ENCODE measurements around the gene RIN3.

RIN3 gene

DNA sequence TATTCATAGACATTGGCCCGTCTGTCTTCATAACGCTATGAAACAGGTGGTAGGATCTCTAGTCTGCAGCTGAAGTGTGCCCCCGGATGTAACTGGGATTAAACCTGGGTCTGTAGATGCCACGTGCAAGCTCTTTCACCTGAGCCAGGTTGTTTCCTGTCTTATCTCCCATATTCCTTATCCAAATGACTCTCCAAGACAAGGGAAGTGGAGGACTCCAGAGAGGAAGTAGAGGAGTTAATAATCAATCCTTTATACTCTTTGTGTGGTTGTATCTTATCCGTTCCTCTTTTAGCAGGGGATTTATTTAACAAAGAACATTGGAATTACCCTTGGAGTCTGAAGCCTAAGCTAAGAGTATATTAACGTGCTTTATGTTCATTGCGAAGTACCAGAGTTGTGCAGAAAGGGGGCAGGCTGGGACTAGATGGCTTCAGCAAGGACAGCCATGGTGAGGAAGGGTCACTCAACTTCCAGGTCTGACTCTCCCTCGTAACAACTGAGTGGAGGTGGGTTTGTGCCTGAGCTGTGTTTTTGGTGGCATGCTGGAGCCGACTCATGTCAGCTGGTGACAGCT lies 82.8 kb downstream of the RIN3 start:
- POLR2A ChIA-PET, result no interaction called here
- no peak for TF ChIP-seq ZNF384 (IDR thresholded peaks at IDR 0.05)
- TF ChIP-seq FOXM1 (IDR thresholded peaks at IDR 0.05; ENCODE audit: borderline replicate concordance), result no peak
- no peak for TF ChIP-seq ARNT (IDR thresholded peaks at IDR 0.05)
- no peak for TF ChIP-seq ELF4 (IDR thresholded peaks at IDR 0.05)
- TF ChIP-seq SUZ12 (IDR thresholded peaks at IDR 0.05), result no peak
- TF ChIP-seq LEF1 (IDR thresholded peaks at IDR 0.05; ENCODE audit: borderline replicate concordance), result no peak
- TF ChIP-seq TARDBP (IDR thresholded peaks at IDR 0.05), result no peak
- DNase-seq (ENCODE audit: extremely low spot score), result no peak
- CTCF ChIA-PET, result interaction anchor here (0.6 to 1.2 kb wide), 2 partner anchors 83 to 90 kb away, joined by 3 read pairs; no protein-coding TSS in a partner anchor

DNA sequence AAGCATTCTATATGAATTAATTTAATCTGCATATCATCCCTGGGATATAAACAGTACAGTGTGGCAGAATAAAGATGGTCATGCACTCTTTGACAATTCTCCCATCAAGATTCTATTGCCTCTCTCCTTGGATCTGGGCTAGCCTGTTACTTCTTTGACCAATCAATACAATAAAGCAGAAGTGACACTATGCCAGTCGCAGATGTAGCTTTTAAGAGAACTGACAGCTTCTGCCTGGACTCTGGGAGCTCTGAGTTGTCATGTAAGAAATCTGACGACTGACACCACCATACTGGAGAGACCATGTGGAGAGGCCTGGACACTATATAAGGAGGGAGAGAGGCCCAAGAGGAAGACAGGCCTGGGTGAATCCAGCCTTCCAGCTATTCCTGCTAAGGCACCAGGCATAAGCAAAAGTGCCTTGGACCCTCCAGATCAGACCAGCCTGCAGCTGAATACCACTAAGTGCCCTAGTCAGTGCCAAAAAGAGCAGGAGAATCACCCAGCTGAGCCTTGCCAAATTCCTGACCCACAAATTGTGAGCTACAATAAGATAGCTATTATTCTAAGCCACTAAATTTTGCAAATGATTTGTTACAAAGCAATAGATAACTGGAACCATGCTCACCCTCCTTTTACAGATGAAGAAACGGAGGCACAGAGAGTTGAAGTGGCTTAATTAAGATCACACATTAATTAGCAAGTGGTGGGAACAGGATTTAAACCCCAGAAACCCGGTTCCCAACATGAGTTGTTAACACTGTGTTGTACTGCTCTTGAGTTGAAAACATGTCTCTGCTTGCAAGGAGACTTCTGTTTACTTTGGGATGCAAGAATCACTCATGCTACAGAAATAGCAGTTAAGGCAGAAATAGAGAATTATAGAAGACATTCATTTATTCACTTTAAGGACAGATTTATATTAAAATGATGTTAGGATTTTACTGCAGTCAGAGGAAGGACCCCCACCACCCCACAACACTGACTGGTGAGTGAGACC lies 84.6 kb downstream of the RIN3 start:
- TF ChIP-seq CTBP1 (IDR thresholded peaks at IDR 0.05; ENCODE audit: borderline replicate concordance) (no peak), L3MBTL2 (conservative IDR thresholded peaks at IDR 0.05) (no peak), LEF1 (IDR thresholded peaks at IDR 0.05; ENCODE audit: borderline replicate concordance) (no peak)
- DNase-seq (ENCODE audit: extremely low spot score), result no peak
- CTCF ChIA-PET, result no interaction called here
- POLR2A ChIA-PET, result no interaction called here

DNA sequence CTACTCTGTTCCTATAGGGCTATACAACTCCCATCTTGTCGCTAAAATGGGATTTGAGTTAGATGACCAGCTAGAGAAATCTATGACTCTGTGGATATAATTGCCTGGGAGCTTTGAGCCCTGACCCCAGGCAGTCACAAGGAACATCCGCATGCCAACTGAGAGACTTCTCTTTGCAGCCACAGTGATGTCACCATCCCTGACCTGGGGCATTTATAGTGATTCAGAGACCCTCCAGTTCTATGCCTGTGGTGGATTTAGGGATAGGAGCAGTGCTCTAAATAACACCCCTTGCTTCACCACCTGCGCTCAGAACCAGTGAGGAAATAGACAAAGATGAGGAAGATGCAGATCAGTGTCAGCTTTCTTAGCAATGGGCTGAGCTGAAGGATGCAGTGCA lies 86.2 kb downstream of the RIN3 start:
- DNase-seq (ENCODE audit: extremely low spot score), result no peak
- CTCF ChIA-PET, result no interaction called here

GRCh38 chr14:92600318-92601053 lies 86.9 kb downstream of the RIN3 start:
- CTCF ChIA-PET, result no interaction called here

More for the DNA sequence above, 86.2 kb downstream of the RIN3 start:
- TF ChIP-seq LEF1 (IDR thresholded peaks at IDR 0.05; ENCODE audit: borderline replicate concordance) (no peak), NFRKB (IDR thresholded peaks at IDR 0.05) (no peak)
- POLR2A ChIA-PET, result no interaction called here

DNA sequence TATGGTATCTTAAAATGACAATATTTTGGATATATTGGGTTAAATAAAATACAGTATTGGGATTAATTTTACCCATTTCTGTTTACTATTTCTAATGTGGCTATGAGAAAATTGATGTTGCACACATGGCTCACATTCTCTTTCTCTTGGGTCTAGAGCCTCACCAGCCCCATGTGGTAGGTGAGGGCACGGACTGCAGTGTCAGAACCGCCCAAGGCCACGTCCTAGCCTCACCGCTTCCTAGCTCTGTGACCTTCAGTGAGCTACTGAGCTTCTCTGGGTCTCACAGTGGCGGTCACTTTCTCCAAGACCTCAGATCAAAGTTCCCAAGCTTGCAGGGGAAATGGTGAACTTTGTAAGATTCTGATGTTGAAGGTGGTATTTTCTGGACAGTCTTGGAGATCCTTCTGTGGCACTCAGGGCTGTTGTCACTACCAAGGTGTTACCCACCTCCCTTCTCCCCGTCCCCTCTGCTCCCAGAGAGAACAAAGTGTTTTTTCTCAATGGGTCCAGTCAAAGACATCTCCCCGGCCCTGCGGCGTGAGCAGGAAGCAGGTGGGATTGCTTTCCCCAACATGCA lies 87.6 kb downstream of the RIN3 start:
- ChIA-PET CTCF (interaction anchor here (1.2 kb wide), 1 partner anchor 12 kb away, joined by 4 read pairs; no protein-coding TSS in a partner anchor), POLR2A (no interaction called here)
- DNase-seq (ENCODE audit: extremely low spot score), result no peak
- TF ChIP-seq PKNOX1 (IDR thresholded peaks at IDR 0.05), result no peak
- no peak for TF ChIP-seq ARNT (IDR thresholded peaks at IDR 0.05)
- no peak for TF ChIP-seq HDGF (IDR thresholded peaks at IDR 0.05; ENCODE audit: borderline replicate concordance)
- TF ChIP-seq TARDBP (IDR thresholded peaks at IDR 0.05), result no peak
- TF ChIP-seq L3MBTL2 (conservative IDR thresholded peaks at IDR 0.05), result no peak
- TF ChIP-seq ZNF384 (IDR thresholded peaks at IDR 0.05), result no peak
- no peak for TF ChIP-seq SUZ12 (IDR thresholded peaks at IDR 0.05)
- no peak for TF ChIP-seq SP1 (IDR thresholded peaks at IDR 0.05)
- no peak for TF ChIP-seq BHLHE40 (IDR thresholded peaks at IDR 0.05; ENCODE audit: borderline replicate concordance)
- TF ChIP-seq CTBP1 (IDR thresholded peaks at IDR 0.05; ENCODE audit: borderline replicate concordance), result no peak
- no peak for TF ChIP-seq FOXK2 (IDR thresholded peaks at IDR 0.05)
- TF ChIP-seq LEF1 (IDR thresholded peaks at IDR 0.05; ENCODE audit: borderline replicate concordance), result no peak
- TF ChIP-seq ELF4 (IDR thresholded peaks at IDR 0.05), result no peak
- TF ChIP-seq NFRKB (IDR thresholded peaks at IDR 0.05), result no peak
- TF ChIP-seq FOXA1 (IDR thresholded peaks at IDR 0.05), result no peak
- TF ChIP-seq FOXM1 (IDR thresholded peaks at IDR 0.05; ENCODE audit: borderline replicate concordance), result no peak

More at GRCh38 chr14:92600318-92601053, 86.9 kb downstream of the RIN3 start:
- POLR2A ChIA-PET, result no interaction called here
- no peak for DNase-seq (ENCODE audit: extremely low spot score)
- TF ChIP-seq SUZ12 (IDR thresholded peaks at IDR 0.05) (no peak), PKNOX1 (IDR thresholded peaks at IDR 0.05) (no peak), TARDBP (IDR thresholded peaks at IDR 0.05) (no peak), ARNT (IDR thresholded peaks at IDR 0.05) (no peak), ELF4 (IDR thresholded peaks at IDR 0.05) (no peak), FOXK2 (IDR thresholded peaks at IDR 0.05) (no peak), NFRKB (IDR thresholded peaks at IDR 0.05) (no peak), BHLHE40 (IDR thresholded peaks at IDR 0.05; ENCODE audit: borderline replicate concordance) (no peak), ZNF384 (IDR thresholded peaks at IDR 0.05) (no peak), LEF1 (IDR thresholded peaks at IDR 0.05; ENCODE audit: borderline replicate concordance) (no peak), FOXA1 (IDR thresholded peaks at IDR 0.05) (no peak), SP1 (IDR thresholded peaks at IDR 0.05) (no peak)

- no peak for TF ChIP-seq HDGF (IDR thresholded peaks at IDR 0.05; ENCODE audit: borderline replicate concordance)
- ChIA-PET CTCF (interaction anchor here (1.2 kb wide), 1 partner anchor 13 kb away, joined by 4 read pairs; no protein-coding TSS in a partner anchor), POLR2A (no interaction called here)
- no peak for DNase-seq (ENCODE audit: extremely low spot score)
Measured at GRCh38 chr14:92601757-92602417, 88.3 kb downstream of the RIN3 start.
